GM19328 (cell line): ENCODE data around the gene IQCM.

Experiments used
- ATAC-seq: cut with Tn5 transposase; IDR thresholded peaks from one replicate; pipeline ENCODE4 v1.9.1; 2021; ENCODE audit warnings: mild to moderate bottlenecking, moderate library complexity; ENCODE audit not compliant: unreplicated experiment

The IQCM gene

GRCh38 chr4:149784018-149784417 lies 31.6 kb downstream of the IQCM start:
- no peak for ATAC-seq

DNA sequence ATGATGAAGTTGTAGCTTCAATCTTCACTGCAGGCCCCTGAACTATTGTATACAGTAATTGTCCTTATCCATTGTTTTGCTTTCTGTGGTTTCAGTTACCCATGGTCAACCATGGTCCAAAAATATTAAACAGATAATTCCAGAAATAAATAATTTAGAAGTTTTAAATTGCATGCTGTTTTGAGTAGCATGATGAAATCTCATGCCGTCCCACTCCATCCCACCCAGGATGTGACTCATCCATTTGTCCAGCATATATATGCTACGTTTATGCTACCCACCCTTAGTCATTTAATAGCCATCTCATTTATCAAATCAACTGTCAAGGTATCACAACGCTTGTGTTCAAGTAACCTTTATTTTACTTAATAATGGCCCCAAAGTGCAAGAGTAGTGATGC lies 34.5 kb downstream of the IQCM start:
- ATAC-seq = no peak

- no peak for ATAC-seq
Measured at GRCh38 chr4:149768477-149768876, 47.2 kb downstream of the IQCM start.

DNA sequence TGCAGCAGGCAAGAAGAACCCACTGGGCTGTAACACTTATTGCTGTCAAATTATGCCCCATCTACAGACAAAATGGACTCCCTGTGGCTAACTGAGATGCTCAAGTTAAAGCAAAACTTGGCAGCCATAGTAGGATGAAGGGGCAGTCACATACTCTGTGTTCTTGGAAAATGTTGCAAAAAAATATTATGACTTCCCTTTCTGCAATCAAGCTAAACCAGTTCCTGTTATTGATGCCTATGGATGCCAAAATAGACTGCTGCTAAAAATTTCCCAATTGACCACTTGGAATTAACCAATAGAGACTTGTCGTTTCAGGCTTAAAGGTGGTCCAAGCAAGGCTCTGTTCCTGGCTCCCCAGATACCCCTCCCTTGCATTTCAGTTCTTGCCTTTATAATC lies 49.5 kb downstream of the IQCM start:
- ATAC-seq = no peak

GRCh38 chr4:149765630-149766029 lies 50.0 kb downstream of the IQCM start:
- ATAC-seq = no peak

- no peak for ATAC-seq
Measured at GRCh38 chr4:149755969-149756368, 59.7 kb downstream of the IQCM start.

DNA sequence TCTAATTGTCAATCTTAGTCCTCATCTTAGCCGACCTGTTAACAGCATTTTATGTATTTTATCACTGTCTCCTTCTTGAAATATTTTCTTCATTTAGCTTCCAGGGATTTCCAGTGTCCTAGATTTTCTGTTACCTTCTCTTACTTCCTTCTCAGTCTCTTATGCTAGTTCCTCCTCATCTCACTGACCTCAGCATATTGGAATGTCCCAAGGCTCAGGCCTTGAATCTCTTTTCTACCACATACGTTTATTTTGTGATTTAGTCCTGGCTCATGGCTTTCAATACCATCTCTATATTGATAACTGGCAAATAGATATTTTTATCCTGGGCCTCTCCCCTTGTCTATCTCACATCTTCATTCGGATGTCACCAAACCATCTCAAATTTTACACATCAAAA lies 61.1 kb downstream of the IQCM start:
- no peak for ATAC-seq

GRCh38 chr4:149752729-149753128 lies 62.9 kb downstream of the IQCM start:
- no peak for ATAC-seq

- no peak for ATAC-seq
Measured at GRCh38 chr4:149751174-149751573, 64.5 kb downstream of the IQCM start.

- no peak for ATAC-seq
Measured at GRCh38 chr4:149749784-149750183, 65.9 kb downstream of the IQCM start.

GRCh38 chr4:149747646-149748045 lies 68.0 kb downstream of the IQCM start:
- ATAC-seq = no peak

DNA sequence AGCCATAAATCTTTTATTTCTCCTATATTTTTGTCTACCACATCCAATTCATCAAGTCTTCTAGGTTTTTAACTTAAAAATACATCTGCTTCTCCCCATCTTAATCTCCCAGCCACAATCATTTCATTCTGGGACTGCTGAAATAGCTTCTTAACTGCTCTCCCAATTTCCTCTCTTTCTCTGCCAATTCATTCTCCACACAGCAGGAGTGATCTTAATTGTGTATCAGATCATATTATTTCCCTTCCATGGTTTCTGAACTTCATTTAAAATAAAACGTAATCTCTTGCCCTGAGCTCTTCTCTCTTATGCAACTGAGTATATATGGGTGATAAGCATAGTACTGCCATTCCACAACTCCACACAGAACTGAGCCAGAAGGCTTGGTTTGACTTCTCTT lies 69.4 kb downstream of the IQCM start:
- ATAC-seq = no peak

- ATAC-seq = no peak
Measured at GRCh38 chr4:149741186-149741831, 74.3 kb downstream of the IQCM start.

DNA sequence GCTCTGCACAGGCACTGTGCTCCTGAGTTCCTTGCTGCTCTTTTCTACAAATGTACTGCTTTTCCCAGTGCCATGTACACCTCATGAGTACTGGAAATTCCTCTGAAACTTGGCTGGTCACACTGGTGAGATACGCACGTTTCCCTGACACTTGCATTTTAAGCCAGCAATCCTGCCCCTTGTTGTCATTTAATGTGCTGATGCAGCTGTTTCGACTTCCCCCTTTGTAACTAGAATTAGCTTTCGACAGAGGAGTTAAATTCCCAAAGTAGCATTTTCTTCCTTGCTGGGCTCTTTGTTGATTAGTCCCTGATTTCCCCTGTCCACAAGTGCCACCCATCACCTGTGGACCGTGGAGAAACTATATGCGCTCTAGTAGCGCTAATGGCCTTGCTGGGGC lies 77.5 kb downstream of the IQCM start:
- ATAC-seq = no peak

DNA sequence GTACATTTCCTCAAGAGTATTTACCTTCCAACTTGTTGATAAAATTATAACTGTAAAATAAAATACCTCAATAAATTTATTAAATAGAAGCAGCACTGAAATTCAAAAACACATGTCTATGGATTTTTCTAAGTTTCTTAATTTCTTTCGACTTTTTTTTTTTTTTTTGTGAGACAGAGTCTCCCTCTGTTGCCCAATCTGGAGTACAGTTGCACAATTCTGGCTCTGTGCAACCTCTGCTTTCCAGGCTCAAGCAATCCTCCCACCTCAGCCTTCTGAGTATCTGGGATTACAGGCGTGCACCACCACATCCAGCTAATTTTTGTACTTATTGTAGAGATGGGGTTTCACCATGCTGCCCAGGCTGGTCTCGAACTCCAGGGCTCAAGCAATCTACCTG lies 79.8 kb downstream of the IQCM start:
- ATAC-seq = no peak

DNA sequence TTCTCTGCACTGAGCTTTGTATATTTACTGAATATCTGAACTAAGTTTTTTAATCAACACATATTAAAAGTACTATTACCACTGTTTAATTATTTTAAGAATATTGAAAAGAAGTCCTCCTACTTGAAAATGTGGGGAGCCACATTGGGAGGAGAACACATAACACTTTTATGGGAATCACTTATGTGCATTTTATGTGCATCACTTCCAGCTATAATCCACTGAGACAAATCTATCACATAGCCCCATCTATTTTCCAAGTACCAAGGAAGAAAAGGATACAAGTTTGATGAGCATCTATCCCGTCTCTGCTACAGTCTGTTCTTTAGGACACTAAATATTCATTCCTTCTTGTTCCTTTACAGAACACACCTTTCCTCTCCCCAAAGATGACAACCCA lies 87.2 kb downstream of the IQCM start:
- no peak for ATAC-seq

DNA sequence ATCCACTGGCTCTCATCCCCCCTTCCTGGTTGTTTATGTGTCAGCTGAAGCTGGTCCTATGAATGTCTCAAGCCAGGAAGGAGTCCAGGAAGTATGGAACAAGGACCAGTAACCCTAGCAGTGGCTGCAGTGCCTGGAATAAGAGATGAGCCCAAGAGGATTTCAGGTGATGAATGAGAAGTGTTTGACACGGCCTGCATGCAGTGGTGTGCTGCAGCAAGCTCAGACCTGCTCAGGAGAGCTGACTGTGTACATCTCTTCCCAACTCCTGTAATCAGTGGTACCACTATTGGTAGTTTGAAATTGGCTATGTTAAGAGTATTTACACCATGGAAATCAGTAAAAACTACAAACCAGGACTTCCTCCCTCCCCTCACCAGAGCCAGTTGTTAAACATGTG lies 88.0 kb downstream of the IQCM start:
- ATAC-seq = no peak

DNA sequence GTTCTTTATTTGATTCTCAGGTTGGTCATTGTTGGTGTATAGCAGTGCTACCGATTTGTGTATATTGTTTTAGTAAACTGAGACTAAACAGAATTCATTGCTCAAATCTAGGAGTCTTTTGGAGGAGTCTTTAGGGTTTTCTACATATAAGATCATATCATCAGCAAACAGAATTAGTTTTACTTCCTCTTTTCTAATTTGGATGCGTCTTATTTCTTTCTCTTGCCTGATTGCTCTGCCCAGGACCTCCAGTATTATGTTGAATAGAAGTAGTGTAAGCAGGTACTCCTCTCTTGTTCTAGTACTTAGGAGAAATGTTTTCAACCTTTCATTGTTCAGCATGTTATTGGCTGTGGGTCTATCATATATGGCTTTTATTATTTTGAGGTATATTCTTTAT lies 92.6 kb downstream of the IQCM start:
- ATAC-seq = no peak

DNA sequence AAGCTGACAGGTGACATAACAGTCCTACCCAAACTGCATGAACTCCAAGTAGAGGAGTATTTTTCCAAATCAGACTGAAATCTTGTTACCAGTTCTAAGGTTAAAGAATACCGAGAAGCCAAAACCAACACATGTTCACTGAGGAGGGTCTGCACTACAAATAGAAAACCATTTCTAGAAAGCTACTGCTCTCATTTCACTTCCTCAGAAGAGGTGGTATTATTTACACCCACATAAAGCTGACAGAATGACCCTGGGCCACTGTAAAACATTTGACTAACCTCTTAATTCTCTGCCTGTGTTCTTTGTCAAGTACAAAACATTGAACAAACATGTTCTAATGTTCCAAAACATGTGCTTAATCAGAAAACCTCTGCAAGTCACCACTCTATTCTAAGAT lies 95.8 kb downstream of the IQCM start:
- ATAC-seq = no peak

DNA sequence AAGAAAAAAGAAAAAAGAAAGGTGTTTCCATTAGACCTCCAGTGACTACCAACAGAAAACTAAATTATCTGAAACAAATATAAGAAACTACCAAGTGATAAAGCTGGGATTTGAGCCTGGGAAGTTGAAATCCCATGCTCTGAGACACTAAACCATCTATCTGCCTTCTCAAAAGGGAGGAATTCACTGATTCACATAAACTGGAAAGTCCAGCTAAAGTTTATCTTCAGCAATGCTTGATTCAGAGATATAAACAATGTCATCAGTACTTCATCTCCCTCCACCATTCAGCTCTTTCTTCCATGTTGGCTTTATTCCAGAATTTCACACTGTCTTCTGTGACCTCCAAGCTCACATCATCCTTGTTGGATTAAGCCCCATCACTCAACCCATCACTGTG lies 96.3 kb downstream of the IQCM start:
- no peak for ATAC-seq

- ATAC-seq = no peak
Measured at GRCh38 chr4:149718500-149718899, 97.1 kb downstream of the IQCM start.

- ATAC-seq = no peak
Measured at GRCh38 chr4:149716728-149717127, 98.9 kb downstream of the IQCM start.

DNA sequence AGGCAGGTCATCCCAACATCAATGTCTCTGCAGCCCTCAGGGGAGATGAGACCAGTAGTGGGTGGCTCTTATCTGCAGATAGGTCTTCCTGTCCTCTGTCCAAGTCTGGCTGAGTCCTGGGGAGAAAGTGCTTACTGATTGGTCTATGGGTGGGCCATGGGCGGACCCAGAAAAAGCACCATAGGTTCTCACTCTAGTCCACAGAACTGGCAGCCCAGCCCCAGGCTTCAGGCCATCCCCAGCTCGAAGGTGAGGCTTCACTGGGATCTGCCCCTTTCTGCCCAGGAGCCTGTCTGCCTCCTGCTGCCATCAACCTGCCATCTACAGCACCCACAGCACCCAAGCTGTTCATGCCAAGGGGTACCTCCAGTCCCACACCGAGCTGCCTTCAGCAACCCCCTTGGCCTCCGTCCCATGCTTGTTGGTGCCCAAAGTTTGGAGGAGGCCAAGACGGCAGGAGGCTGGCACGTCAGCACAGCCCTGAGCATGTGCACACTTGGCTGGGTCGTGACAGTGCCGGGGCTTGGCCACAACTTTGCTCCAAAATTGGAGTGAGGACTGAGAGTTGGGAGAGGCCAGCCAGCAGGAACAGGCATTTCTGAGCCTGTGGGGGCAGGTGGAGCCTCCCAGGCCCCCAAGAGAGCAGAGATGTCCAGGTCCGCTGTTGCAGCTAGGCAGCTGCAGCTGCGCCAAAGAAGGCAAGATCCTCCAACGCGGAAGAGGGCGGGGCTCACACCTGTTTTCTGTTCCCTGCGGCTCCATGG lies 99.6 kb downstream of the IQCM start:
- ATAC-seq = no peak
